ENCODE data around the gene CNTNAP2. TPM values are rescaled to one million over a fixed set of nuclear protein-coding genes. Genes with fewer than 3 reads are reported as not detected.

Gene CNTNAP2
- total RNA-seq, 1 donor = 7.6 TPM

GRCh38 chr7:147193476-147193875 is 1076.9 kb downstream of the CNTNAP2 start:
- Histone ChIP-seq H3K27ac (ENCODE audit: low read depth, low read length) (no peak overlapping the region), H3K4me1 (ENCODE audit: insufficient read depth, low read length) (no peaks in the 10 kb centered on the region), H3K79me2 (ENCODE audit: insufficient read depth, low read length) (no peaks in the 10 kb centered on the region), H2AFZ (ENCODE audit: low read length) (no peak overlapping the region), H3K4me3 (ENCODE audit: insufficient read depth, low read length) (no peak overlapping the region), H4K20me1 (ENCODE audit: insufficient read depth, low read length) (no peaks in the 10 kb centered on the region), H3K36me3 (ENCODE audit: insufficient read depth, low read length) (no peaks in the 10 kb centered on the region), H3K9me3 (ENCODE audit: low read depth, low read length) (no peaks in the 10 kb centered on the region), H3K27me3 (ENCODE audit: insufficient read depth, low read length) (no peaks in the 10 kb centered on the region), H3K4me2 (ENCODE audit: insufficient read depth, low read length) (no peak overlapping the region)
- DNase-seq (ENCODE audit: insufficient read length, low spot score, missing footprints) = no peak
- no peak for TF ChIP-seq CTCF (IDR thresholded peaks at IDR 0.05; ENCODE audit: extremely low read depth, low read depth, low read length)

GRCh38 chr7:147196481-147196880 is 1079.9 kb downstream of the CNTNAP2 start:
- no peak overlapping the region for H2AFZ ChIP-seq (ENCODE audit: low read length)
- H3K27ac ChIP-seq (ENCODE audit: low read depth, low read length) = no peak overlapping the region
- no peak for DNase-seq (ENCODE audit: insufficient read length, low spot score, missing footprints)
- no peaks in the 10 kb centered on the region for H3K36me3 ChIP-seq (ENCODE audit: insufficient read depth, low read length)
- H3K4me3 ChIP-seq (ENCODE audit: insufficient read depth, low read length) = no peak overlapping the region
- no peaks in the 10 kb centered on the region for H3K79me2 ChIP-seq (ENCODE audit: insufficient read depth, low read length)
- H3K27me3 ChIP-seq (ENCODE audit: insufficient read depth, low read length) = no peaks in the 10 kb centered on the region
- H3K4me1 ChIP-seq (ENCODE audit: insufficient read depth, low read length) = no peaks in the 10 kb centered on the region
- no peaks in the 10 kb centered on the region for H3K9me3 ChIP-seq (ENCODE audit: low read depth, low read length)
- TF ChIP-seq CTCF (IDR thresholded peaks at IDR 0.05; ENCODE audit: extremely low read depth, low read depth, low read length) = no peak
- no peak overlapping the region for H3K4me2 ChIP-seq (ENCODE audit: insufficient read depth, low read length)
- no peaks in the 10 kb centered on the region for H4K20me1 ChIP-seq (ENCODE audit: insufficient read depth, low read length)

- TF ChIP-seq CTCF (IDR thresholded peaks at IDR 0.05; ENCODE audit: extremely low read depth, low read depth, low read length) = no peak
- no peaks in the 10 kb centered on the region for H4K20me1 ChIP-seq (ENCODE audit: insufficient read depth, low read length)
- no peak overlapping the region for H2AFZ ChIP-seq (ENCODE audit: low read length)
- no peaks in the 10 kb centered on the region for H3K27me3 ChIP-seq (ENCODE audit: insufficient read depth, low read length)
- H3K9me3 ChIP-seq (ENCODE audit: low read depth, low read length) = no peaks in the 10 kb centered on the region
- H3K36me3 ChIP-seq (ENCODE audit: insufficient read depth, low read length) = no peaks in the 10 kb centered on the region
- H3K27ac ChIP-seq (ENCODE audit: low read depth, low read length) = no peak overlapping the region
- peak overlapping the region; percentile 4 for H3K4me3 ChIP-seq (ENCODE audit: insufficient read depth, low read length)
- H3K4me2 ChIP-seq (ENCODE audit: insufficient read depth, low read length) = no peak overlapping the region
- no peak for DNase-seq (ENCODE audit: insufficient read length, low spot score, missing footprints)
- H3K4me1 ChIP-seq (ENCODE audit: insufficient read depth, low read length) = no peaks in the 10 kb centered on the region
- H3K79me2 ChIP-seq (ENCODE audit: insufficient read depth, low read length) = no peaks in the 10 kb centered on the region
Observed at GRCh38 chr7:147197006-147197405, 1080.4 kb downstream of the CNTNAP2 start.

GRCh38 chr7:147199868-147200267 is 1083.3 kb downstream of the CNTNAP2 start:
- Histone ChIP-seq H4K20me1 (ENCODE audit: insufficient read depth, low read length) (no peaks in the 10 kb centered on the region), H3K27me3 (ENCODE audit: insufficient read depth, low read length) (no peaks in the 10 kb centered on the region), H3K4me3 (ENCODE audit: insufficient read depth, low read length) (no peak overlapping the region), H2AFZ (ENCODE audit: low read length) (peak overlapping the region; percentile 47), H3K4me1 (ENCODE audit: insufficient read depth, low read length) (no peaks in the 10 kb centered on the region), H3K4me2 (ENCODE audit: insufficient read depth, low read length) (no peak overlapping the region), H3K9me3 (ENCODE audit: low read depth, low read length) (no peaks in the 10 kb centered on the region), H3K36me3 (ENCODE audit: insufficient read depth, low read length) (no peaks in the 10 kb centered on the region), H3K27ac (ENCODE audit: low read depth, low read length) (no peak overlapping the region), H3K79me2 (ENCODE audit: insufficient read depth, low read length) (no peaks in the 10 kb centered on the region)
- DNase-seq (ENCODE audit: insufficient read length, low spot score, missing footprints) = no peak
- no peak for TF ChIP-seq CTCF (IDR thresholded peaks at IDR 0.05; ENCODE audit: extremely low read depth, low read depth, low read length)
